Measurements from ENCODE around the gene FLT3LG.

DNA sequence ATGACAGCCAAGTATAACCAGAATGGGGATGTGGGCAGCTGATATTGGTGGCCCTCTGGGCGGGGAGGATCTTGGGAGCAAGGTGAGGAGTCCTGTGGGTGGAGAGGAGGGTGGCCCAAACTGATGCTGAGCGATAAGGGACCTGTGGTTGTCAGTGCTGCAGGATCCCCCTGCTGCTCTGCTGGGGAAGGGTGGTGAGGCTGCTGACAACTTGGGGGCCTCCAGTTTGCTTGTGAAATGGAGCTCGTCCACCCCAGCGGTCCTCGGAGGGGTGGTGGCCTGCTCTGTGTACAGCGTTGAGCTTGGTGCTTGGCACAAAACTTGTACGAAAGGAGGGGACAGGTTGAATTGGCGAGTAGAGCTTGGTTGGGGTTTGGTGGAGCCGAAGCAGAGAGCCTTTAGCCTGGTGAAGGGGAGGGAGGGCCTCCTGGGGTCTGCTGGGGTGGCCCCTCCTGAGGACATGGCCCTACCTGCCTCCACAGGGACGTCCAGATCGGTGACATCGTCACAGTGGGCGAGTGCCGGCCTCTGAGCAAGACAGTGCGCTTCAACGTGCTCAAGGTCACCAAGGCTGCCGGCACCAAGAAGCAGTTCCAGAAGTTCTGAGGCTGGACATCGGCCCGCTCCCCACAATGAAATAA, 25.1 kb downstream of the FLT3LG start:
- TF ChIP-seq, protein P1, sequence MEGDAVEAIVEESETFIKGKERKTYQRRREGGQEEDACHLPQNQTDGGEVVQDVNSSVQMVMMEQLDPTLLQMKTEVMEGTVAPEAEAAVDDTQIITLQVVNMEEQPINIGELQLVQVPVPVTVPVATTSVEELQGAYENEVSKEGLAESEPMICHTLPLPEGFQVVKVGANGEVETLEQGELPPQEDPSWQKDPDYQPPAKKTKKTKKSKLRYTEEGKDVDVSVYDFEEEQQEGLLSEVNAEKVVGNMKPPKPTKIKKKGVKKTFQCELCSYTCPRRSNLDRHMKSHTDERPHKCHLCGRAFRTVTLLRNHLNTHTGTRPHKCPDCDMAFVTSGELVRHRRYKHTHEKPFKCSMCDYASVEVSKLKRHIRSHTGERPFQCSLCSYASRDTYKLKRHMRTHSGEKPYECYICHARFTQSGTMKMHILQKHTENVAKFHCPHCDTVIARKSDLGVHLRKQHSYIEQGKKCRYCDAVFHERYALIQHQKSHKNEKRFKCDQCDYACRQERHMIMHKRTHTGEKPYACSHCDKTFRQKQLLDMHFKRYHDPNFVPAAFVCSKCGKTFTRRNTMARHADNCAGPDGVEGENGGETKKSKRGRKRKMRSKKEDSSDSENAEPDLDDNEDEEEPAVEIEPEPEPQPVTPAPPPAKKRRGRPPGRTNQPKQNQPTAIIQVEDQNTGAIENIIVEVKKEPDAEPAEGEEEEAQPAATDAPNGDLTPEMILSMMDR (conservative IDR thresholded peaks at IDR 0.05; ENCODE audit: low read depth, low read length) = no peak
- TF ChIP-seq EZH2 (IDR thresholded peaks at IDR 0.05; ENCODE audit: borderline replicate concordance, low read depth, low read length, poor library complexity, severe bottlenecking) = no peak
